MCF 10A (cell line): ENCODE measurements around the gene ARHGAP23. TPM values are rescaled to one million over a fixed set of nuclear protein-coding genes. Genes with fewer than 3 reads are reported as not detected.
"Not testable (repeated sequence)": the region's sequence is repeated elsewhere in the genome, so short reads cannot be mapped to it uniquely, and the experiment has no call there.

ENCODE experiments used
- BruUV-seq: library from RNA; stranded (reverse); fragments of 400-500 nt; replicated peaks from 2 replicates; lab custom pipeline; 2021; lab: Mats Ljungman, UMichigan
- CTCF ChIA-PET: fragments of 300-600 bp; sonication (Branson Sonifier 250); formaldehyde crosslinking; extraction: SDS; loops from one replicate; lab custom pipeline; 2021; ENCODE audit warnings: antibody characterized with exemption, inconsistent platforms; lab: Yijun Ruan, JAX
- POLR2A ChIA-PET: fragments of 300-600, 350-650 bp; sonication (Branson Sonifier 250); formaldehyde crosslinking; extraction: SDS; loops from one replicate; lab custom pipeline; 2020; ENCODE audit warnings: antibody characterized with exemption, inconsistent platforms; lab: Yijun Ruan, JAX
- DNase-seq: peaks from one replicate; pipeline ENCODE4 v3.0.0-alpha.2; 2018; ENCODE audit not compliant: unreplicated experiment
- H3K27ac Mint-ChIP-seq: one replicate; pipeline ENCODE4 v1.8.0; 2022; ENCODE audit warnings: mild to moderate bottlenecking, low read depth, mixed read lengths; ENCODE audit not compliant: unreplicated experiment
- H3K27me3 Mint-ChIP-seq: one replicate; pipeline ENCODE4 v1.8.0; 2022; ENCODE audit warnings: mixed read lengths; ENCODE audit not compliant: insufficient read depth, unreplicated experiment
- H3K36me3 Mint-ChIP-seq: one replicate; pipeline ENCODE4 v1.8.0; 2022; ENCODE audit warnings: mild to moderate bottlenecking, moderate library complexity, mixed read lengths; ENCODE audit not compliant: insufficient read depth, unreplicated experiment
- H3K4me1 Mint-ChIP-seq: one replicate; pipeline ENCODE4 v1.8.0; 2022; ENCODE audit warnings: mixed read lengths; ENCODE audit not compliant: insufficient read depth, unreplicated experiment
- H3K4me3 Mint-ChIP-seq: one replicate; pipeline ENCODE4 v1.8.0; 2022; ENCODE audit warnings: mild to moderate bottlenecking, moderate library complexity, mixed read lengths; ENCODE audit not compliant: unreplicated experiment
- H3K9me3 Mint-ChIP-seq: one replicate; pipeline ENCODE4 v1.8.0; 2022; ENCODE audit warnings: mixed read lengths; ENCODE audit not compliant: unreplicated experiment
- intact Hi-C: fragments of 100-400 bp; cut with micrococcal nuclease; formaldehyde crosslinking; loops from 2 replicates; pipeline ENCODE4 v1.14.1; 2022
- total RNA-seq: library from RNA; stranded (reverse); gene quantifications from 2 replicates; pipeline ENCODE4 v1.2.3, GENCODE V29; 2022
- TF ChIP-seq, protein P1 (sequence below): fragments of 200-600 bp; IDR thresholded peaks from one replicate; pipeline ENCODE4 v1.8.0; 2022; ENCODE audit warnings: antibody characterized with exemption, mild to moderate bottlenecking; ENCODE audit not compliant: unreplicated experiment

Gene ARHGAP23
- total RNA-seq, 1 experiment from 2014 or later = 23.2 TPM

GRCh38 chr17:38482039-38482699 lies 53.9 kb downstream of the ARHGAP23 start:
- H3K27ac Mint-ChIP-seq, H3K9me3 Mint-ChIP-seq, H3K27me3 Mint-ChIP-seq, intact Hi-C loops, POLR2A ChIA-PET, DNase-seq, BruUV-seq, H3K4me3 Mint-ChIP-seq: not testable (repeated sequence)
- H3K36me3 Mint-ChIP-seq = peaks cover 42% of the 10 kb centered on the region
- CTCF ChIA-PET = interaction anchor here (0.5 to 4.5 kb wide), 6 partner anchors 13 to 129 kb away, joined by 3 to 27 read pairs (median 4); no protein-coding TSS in a partner anchor
- peaks cover 13% of the 10 kb centered on the region for H3K4me1 Mint-ChIP-seq

- H3K27me3 Mint-ChIP-seq, H3K4me3 Mint-ChIP-seq, DNase-seq, BruUV-seq, H3K9me3 Mint-ChIP-seq, H3K27ac Mint-ChIP-seq, intact Hi-C loops: not testable (repeated sequence)
- H3K36me3 Mint-ChIP-seq = peaks cover 42% of the 10 kb centered on the region
- ChIA-PET POLR2A (interaction anchor here (1.3 kb wide), 1 partner anchor 133 kb away, joined by 3 read pairs; no protein-coding TSS in a partner anchor), CTCF (interaction anchor here (0.6 to 4.5 kb wide), 6 partner anchors 13 to 189 kb away, joined by 3 to 27 read pairs (median 4); no protein-coding TSS in a partner anchor)
- peaks cover 13% of the 10 kb centered on the region for H3K4me1 Mint-ChIP-seq
Measured at GRCh38 chr17:38482700-38483043, 54.4 kb downstream of the ARHGAP23 start.

- H3K27ac Mint-ChIP-seq, BruUV-seq, H3K9me3 Mint-ChIP-seq, H3K4me3 Mint-ChIP-seq, H3K27me3 Mint-ChIP-seq: not testable (repeated sequence)
- DNase-seq = peak; percentile 69
- POLR2A ChIA-PET = interaction anchor here (1.3 kb wide), 1 partner anchor 135 kb away, joined by 3 read pairs; no protein-coding TSS in a partner anchor
- intact Hi-C loops = loop anchor here (1.0 kb wide), 2 partner anchors 40 to 61 kb away; no protein-coding TSS in a partner anchor
- H3K4me1 Mint-ChIP-seq = peaks cover 13% of the 10 kb centered on the region
- H3K36me3 Mint-ChIP-seq = peaks cover 42% of the 10 kb centered on the region
- TF ChIP-seq, protein P1, sequence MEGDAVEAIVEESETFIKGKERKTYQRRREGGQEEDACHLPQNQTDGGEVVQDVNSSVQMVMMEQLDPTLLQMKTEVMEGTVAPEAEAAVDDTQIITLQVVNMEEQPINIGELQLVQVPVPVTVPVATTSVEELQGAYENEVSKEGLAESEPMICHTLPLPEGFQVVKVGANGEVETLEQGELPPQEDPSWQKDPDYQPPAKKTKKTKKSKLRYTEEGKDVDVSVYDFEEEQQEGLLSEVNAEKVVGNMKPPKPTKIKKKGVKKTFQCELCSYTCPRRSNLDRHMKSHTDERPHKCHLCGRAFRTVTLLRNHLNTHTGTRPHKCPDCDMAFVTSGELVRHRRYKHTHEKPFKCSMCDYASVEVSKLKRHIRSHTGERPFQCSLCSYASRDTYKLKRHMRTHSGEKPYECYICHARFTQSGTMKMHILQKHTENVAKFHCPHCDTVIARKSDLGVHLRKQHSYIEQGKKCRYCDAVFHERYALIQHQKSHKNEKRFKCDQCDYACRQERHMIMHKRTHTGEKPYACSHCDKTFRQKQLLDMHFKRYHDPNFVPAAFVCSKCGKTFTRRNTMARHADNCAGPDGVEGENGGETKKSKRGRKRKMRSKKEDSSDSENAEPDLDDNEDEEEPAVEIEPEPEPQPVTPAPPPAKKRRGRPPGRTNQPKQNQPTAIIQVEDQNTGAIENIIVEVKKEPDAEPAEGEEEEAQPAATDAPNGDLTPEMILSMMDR = peak; percentile 69
- CTCF ChIA-PET = interaction anchor here (0.7 to 4.5 kb wide), 7 partner anchors 34 to 184 kb away, joined by 3 to 27 read pairs (median 3); no protein-coding TSS in a partner anchor
Measured at GRCh38 chr17:38484242-38485145, 56.2 kb downstream of the ARHGAP23 start.

GRCh38 chr17:38485146-38485468 lies 56.8 kb downstream of the ARHGAP23 start:
- Mint-ChIP-seq H3K4me1 (peaks cover 13% of the 10 kb centered on the region), H3K27me3 (no peaks in the 10 kb centered on the region), H3K27ac (no peak overlapping the region), H3K9me3 (no peaks in the 10 kb centered on the region), H3K4me3 (no peak overlapping the region), H3K36me3 (peaks cover 46% of the 10 kb centered on the region)
- no TSS peak for BruUV-seq
- ChIA-PET POLR2A (no interaction called here), CTCF (interaction anchor here (0.7 to 4.5 kb wide), 8 partner anchors 29 to 184 kb away, joined by 3 to 27 read pairs (median 4); no protein-coding TSS in a partner anchor)
- no peak for DNase-seq
- TF ChIP-seq, protein P1 = no peak
- intact Hi-C loops = loop anchor here (1.0 kb wide), 1 partner anchor 62 kb away; no protein-coding TSS in a partner anchor

DNA sequence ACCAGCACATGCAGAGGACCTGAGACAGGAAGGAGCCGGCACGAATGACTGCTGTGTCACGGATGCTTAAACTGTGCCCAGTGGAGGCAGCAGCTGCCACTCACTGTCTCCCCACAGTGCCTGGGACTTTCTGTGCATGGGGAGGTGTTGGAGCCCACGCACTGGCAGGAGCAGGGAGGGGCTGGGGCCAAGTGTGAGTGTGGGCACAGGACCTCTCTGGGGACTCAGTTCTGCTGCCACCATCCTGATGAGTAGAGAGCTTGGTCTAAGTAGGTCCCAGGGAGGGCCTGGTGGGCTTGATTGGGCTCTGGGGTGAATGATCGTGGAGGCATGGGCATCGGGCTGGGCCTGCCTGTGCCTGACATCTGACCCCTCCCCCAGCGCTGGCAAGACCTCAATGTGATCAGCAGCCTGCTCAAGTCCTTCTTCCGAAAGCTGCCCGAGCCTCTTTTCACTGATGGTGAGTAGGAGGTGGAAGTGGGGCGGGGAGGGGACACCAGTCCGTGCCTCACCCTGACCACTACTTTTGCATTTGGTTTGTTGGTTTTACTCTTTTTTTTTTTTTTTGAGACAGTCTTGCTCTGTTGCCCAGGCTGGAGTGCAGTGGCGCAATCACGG lies 57.5 kb downstream of the ARHGAP23 start:
- POLR2A ChIA-PET, H3K4me3 Mint-ChIP-seq, H3K9me3 Mint-ChIP-seq, H3K27me3 Mint-ChIP-seq, H3K27ac Mint-ChIP-seq, BruUV-seq, DNase-seq: not testable (repeated sequence)
- H3K4me1 Mint-ChIP-seq = peaks cover 13% of the 10 kb centered on the region
- H3K36me3 Mint-ChIP-seq = peaks cover 45% of the 10 kb centered on the region
- CTCF ChIA-PET = interaction anchor here (0.7 to 4.5 kb wide), 8 partner anchors 30 to 183 kb away, joined by 3 to 27 read pairs (median 4); no protein-coding TSS in a partner anchor
- intact Hi-C loops = loop anchor here (1.0 kb wide), 1 partner anchor 62 kb away; no protein-coding TSS in a partner anchor

DNA sequence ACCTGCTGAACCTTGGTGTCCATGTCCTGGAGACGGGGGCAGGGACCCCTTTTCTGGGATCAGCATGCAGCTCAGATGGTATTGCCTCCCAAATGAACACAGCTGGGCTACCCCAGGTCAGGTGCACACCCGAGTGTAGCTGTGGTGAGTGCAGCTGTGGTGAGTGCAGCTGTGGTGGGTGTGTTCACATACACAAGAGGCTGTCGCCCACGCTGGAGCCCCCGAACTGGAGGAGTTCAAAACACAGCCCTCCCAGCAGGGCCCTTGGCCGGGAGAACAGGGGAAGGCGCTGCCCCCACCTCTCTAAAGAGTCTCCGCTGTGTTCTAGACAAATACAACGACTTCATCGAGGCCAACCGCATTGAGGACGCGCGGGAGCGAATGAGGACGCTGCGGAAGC lies 61.5 kb downstream of the ARHGAP23 start:
- H3K4me1 Mint-ChIP-seq, BruUV-seq, DNase-seq, intact Hi-C loops, H3K27me3 Mint-ChIP-seq, POLR2A ChIA-PET, H3K9me3 Mint-ChIP-seq, H3K27ac Mint-ChIP-seq, H3K4me3 Mint-ChIP-seq: not testable (repeated sequence)
- CTCF ChIA-PET = interaction anchor here (0.6 to 6.0 kb wide), 3 partner anchors 65 to 187 kb away, joined by 3 to 73 read pairs (median 3); no protein-coding TSS in a partner anchor
- peaks cover 49% of the 10 kb centered on the region for H3K36me3 Mint-ChIP-seq
